H9 (cell line): ENCODE results near the gene ITGA2. TPM values are rescaled to one million over a fixed set of nuclear protein-coding genes. Genes with fewer than 3 reads are reported as not detected.

Source experiments
- DNase-seq: peaks from one replicate; pipeline ENCODE4 v3.0.0-alpha.2; 2017
- H2AFZ ChIP-seq: one replicate; pipeline ENCODE4 v1.6.1; 2013; ENCODE audit warnings: mild to moderate bottlenecking, low read length, control low read depth, moderate library complexity
- H2AK5ac ChIP-seq: 2 replicates; pipeline ENCODE4 v1.6.1; 2013; ENCODE audit warnings: low read length, control low read depth, mixed read lengths; ENCODE audit not compliant: insufficient read length
- H2BK120ac ChIP-seq: one replicate; pipeline ENCODE4 v1.6.1; 2013; ENCODE audit warnings: low read depth, mild to moderate bottlenecking, low read length, control low read depth, inconsistent platforms; ENCODE audit not compliant: poor library complexity, severe bottlenecking
- H2BK12ac ChIP-seq: 2 replicates; pipeline ENCODE4 v1.6.1; 2013; ENCODE audit warnings: low read length, control low read depth, mixed read lengths, low read depth; ENCODE audit not compliant: insufficient read length
- H2BK15ac ChIP-seq: 2 replicates; pipeline ENCODE4 v1.6.1; 2013; ENCODE audit warnings: low read depth, low read length, control low read depth
- H2BK20ac ChIP-seq: one replicate; pipeline ENCODE4 v1.6.1; 2013; ENCODE audit warnings: low read depth, mild to moderate bottlenecking, low read length, control low read depth, inconsistent platforms; ENCODE audit not compliant: poor library complexity, severe bottlenecking
- H2BK5ac ChIP-seq: 2 replicates; pipeline ENCODE4 v1.6.1; 2013; ENCODE audit warnings: low read length, control low read depth, mixed read lengths; ENCODE audit not compliant: insufficient read length
- H3K14ac ChIP-seq: 2 replicates; pipeline ENCODE4 v1.6.1; 2013; ENCODE audit warnings: low read length, control low read depth; ENCODE audit not compliant: insufficient read depth
- H3K18ac ChIP-seq: 2 replicates; pipeline ENCODE4 v1.6.1; 2013; ENCODE audit warnings: low read depth, mild to moderate bottlenecking, mixed read lengths, low read length, control low read depth; ENCODE audit not compliant: insufficient read length
- H3K23ac ChIP-seq: 2 replicates; pipeline ENCODE4 v1.6.1; 2013; ENCODE audit warnings: low read length, control low read depth, mixed read lengths, low read depth; ENCODE audit not compliant: insufficient read length
- H3K23me2 ChIP-seq: 2 replicates; pipeline ENCODE4 v1.6.1; 2013; ENCODE audit warnings: low read depth, mild to moderate bottlenecking, mixed read lengths, low read length, control low read depth; ENCODE audit not compliant: insufficient read length, poor library complexity, severe bottlenecking
- H3K27ac ChIP-seq: 2 replicates; pipeline ENCODE4 v1.5.1; 2013; ENCODE audit warnings: low read length, control low read depth, mixed read lengths, low read depth; ENCODE audit not compliant: insufficient read length
- H3K27me3 ChIP-seq: 2 replicates; pipeline ENCODE4 v1.6.1; 2013; ENCODE audit warnings: low read length, control low read depth, inconsistent platforms; ENCODE audit not compliant: insufficient read depth
- H3K4ac ChIP-seq: 2 replicates; pipeline ENCODE4 v1.6.1; 2013; ENCODE audit warnings: low read depth, mild to moderate bottlenecking, control low read depth, inconsistent platforms, low read length, moderate library complexity
- H3K4me1 ChIP-seq: 2 replicates; pipeline ENCODE4 v1.6.1; 2013; ENCODE audit warnings: low read length, control low read depth, inconsistent platforms; ENCODE audit not compliant: insufficient read depth
- H3K4me2 ChIP-seq: 2 replicates; pipeline ENCODE4 v1.6.1; 2013; ENCODE audit warnings: low read length, control low read depth, mixed read lengths; ENCODE audit not compliant: insufficient read length, insufficient read depth
- H3K56ac ChIP-seq: 2 replicates; pipeline ENCODE4 v1.6.1; 2013; ENCODE audit warnings: low read depth, mild to moderate bottlenecking, mixed read lengths, low read length, control low read depth; ENCODE audit not compliant: insufficient read length
- H3K79me1 ChIP-seq: 2 replicates; pipeline ENCODE4 v1.6.1; 2013; ENCODE audit warnings: low read depth, mild to moderate bottlenecking, moderate library complexity, low read length, control low read depth, inconsistent platforms; ENCODE audit not compliant: insufficient read depth, poor library complexity, severe bottlenecking
- H3K79me2 ChIP-seq: 2 replicates; pipeline ENCODE4 v1.6.1; 2013; ENCODE audit warnings: low read length, control low read depth, inconsistent platforms; ENCODE audit not compliant: insufficient read depth
- H3K9ac ChIP-seq: 2 replicates; pipeline ENCODE4 v1.6.1; 2013; ENCODE audit warnings: low read length, control low read depth, mixed read lengths; ENCODE audit not compliant: insufficient read length; ENCODE audit errors: extremely low read depth
- H3K9me3 ChIP-seq: one replicate; pipeline ENCODE4 v1.6.1; 2013; ENCODE audit warnings: low read depth, low read length, inconsistent platforms; ENCODE audit not compliant: control insufficient read depth
- H3T11ph ChIP-seq: one replicate; pipeline ENCODE4 v1.6.1; 2013; ENCODE audit warnings: mild to moderate bottlenecking, low read length, control low read depth, inconsistent platforms
- H4K20me1 ChIP-seq: one replicate; pipeline ENCODE4 v1.6.1; 2013; ENCODE audit not compliant: control insufficient read depth, insufficient read length, insufficient read depth
- H4K5ac ChIP-seq: 2 replicates; pipeline ENCODE4 v1.6.1; 2013; ENCODE audit warnings: low read depth, mild to moderate bottlenecking, mixed read lengths, low read length, control low read depth; ENCODE audit not compliant: insufficient read length
- H4K8ac ChIP-seq: replicated peaks from 2 replicates; pipeline ENCODE4 v1.6.1; 2013; ENCODE audit warnings: low read length, control low read depth, mixed read lengths, low read depth; ENCODE audit not compliant: insufficient read length
- H4K91ac ChIP-seq: 2 replicates; pipeline ENCODE4 v1.6.1; 2013; ENCODE audit warnings: low read depth, mild to moderate bottlenecking, moderate library complexity, mixed read lengths, low read length, control low read depth; ENCODE audit not compliant: insufficient read length
- H3K27ac Mint-ChIP-seq, 3 experiments: 2 replicates in 2 of 3; 3 replicates in 1 of 3; pipeline ENCODE4 v1.8.0; 2020 to 2021; ENCODE audit warnings: mixed read lengths in 3 of 3, mild to moderate bottlenecking in 1 of 3, moderate library complexity in 1 of 3
- H3K27me3 Mint-ChIP-seq: 2 replicates; pipeline ENCODE4 v1.8.0; 2021; ENCODE audit warnings: low read depth, mild to moderate bottlenecking, moderate library complexity, mixed read lengths
- H3K36me3 Mint-ChIP-seq, 3 experiments: 2 replicates in 2 of 3; 3 replicates in 1 of 3; pipeline ENCODE4 v1.8.0; 2020 to 2021; ENCODE audit warnings: low read depth in 3 of 3, mixed read lengths in 3 of 3; ENCODE audit not compliant: insufficient read depth in 1 of 3
- H3K4me1 Mint-ChIP-seq, 2 experiments: 2 replicates each; pipeline ENCODE4 v1.8.0; 2020; ENCODE audit warnings: mixed read lengths in 2 of 2
- H3K4me3 Mint-ChIP-seq, 2 experiments: 2 replicates in 1 of 2; 3 replicates in 1 of 2; pipeline ENCODE4 v1.8.0; 2020 to 2021; ENCODE audit warnings: mild to moderate bottlenecking in 2 of 2, mixed read lengths in 2 of 2, moderate library complexity in 1 of 2
- H3K9me3 Mint-ChIP-seq, 2 experiments: 2 replicates in 1 of 2; 3 replicates in 1 of 2; pipeline ENCODE4 v1.8.0; 2020; ENCODE audit warnings: mild to moderate bottlenecking in 2 of 2, mixed read lengths in 2 of 2, moderate library complexity in 1 of 2
- CTCF ChIP-seq: fragments of 200-600 bp; sonication (generic); conservative IDR thresholded peaks from 3 replicates; pipeline ENCODE4 v1.8.0; 2021; ENCODE audit warnings: antibody characterized with exemption, mild to moderate bottlenecking
- total RNA-seq: library from RNA; stranded (reverse); gene quantifications from 2 replicates; pipeline ENCODE4 v1.2.1, GENCODE V29; 2021

The ITGA2 gene
- total RNA-seq, 1 experiment from 2014 or later: 3.0 TPM

DNA sequence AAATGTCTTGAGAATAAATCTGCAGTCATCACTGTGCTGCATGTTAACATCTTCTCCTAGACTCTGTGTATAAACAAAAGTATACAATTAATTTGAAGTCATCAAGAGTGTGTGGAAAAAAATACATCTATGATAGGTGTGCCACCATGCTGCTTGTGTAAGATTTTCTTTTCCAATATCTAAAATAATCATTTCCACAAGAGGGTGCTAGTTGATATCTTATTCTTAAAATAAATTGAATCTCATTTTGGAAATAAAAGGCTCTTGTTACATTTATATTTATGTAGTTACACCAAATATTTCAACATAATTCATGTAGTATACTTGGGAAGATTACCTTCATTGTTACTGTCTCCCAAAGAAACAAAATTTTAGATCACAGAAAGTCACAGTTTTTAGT, 134.6 kb downstream of the ITGA2 start:
- no peak overlapping the region for H3K27ac Mint-ChIP-seq
- H4K20me1 ChIP-seq: no peaks in the 10 kb centered on the region
- H3K4me1 Mint-ChIP-seq: no peaks in the 10 kb centered on the region
- no peaks in the 10 kb centered on the region for H3K9me3 Mint-ChIP-seq
- no peaks in the 10 kb centered on the region for H3K23me2 ChIP-seq
- no peak for TF ChIP-seq CTCF
- H2BK20ac ChIP-seq: no peak overlapping the region
- no peak overlapping the region for H3K23ac ChIP-seq
- H4K91ac ChIP-seq: no peak overlapping the region
- no peaks in the 10 kb centered on the region for H3K27me3 ChIP-seq
- H2AFZ ChIP-seq: no peak overlapping the region
- H3K18ac ChIP-seq: no peak overlapping the region
- no peak for DNase-seq
- H3K9ac ChIP-seq: no peak overlapping the region
- no peak overlapping the region for H2AK5ac ChIP-seq
- H4K5ac ChIP-seq: no peak overlapping the region
- H2BK5ac ChIP-seq: no peak overlapping the region
- H3K79me1 ChIP-seq: no peaks in the 10 kb centered on the region
- H2BK12ac ChIP-seq: no peak overlapping the region
- H3T11ph ChIP-seq: no peak overlapping the region
- H2BK15ac ChIP-seq: no peak overlapping the region
- H2BK120ac ChIP-seq: no peak overlapping the region
- H3K79me2 ChIP-seq: no peaks in the 10 kb centered on the region; the same call in 1 of the 2 replicates
- no peaks in the 10 kb centered on the region for H3K36me3 Mint-ChIP-seq
- no peak overlapping the region for H3K14ac ChIP-seq
- H3K27ac ChIP-seq: no peak overlapping the region
- no peaks in the 10 kb centered on the region for H3K9me3 ChIP-seq
- no peak overlapping the region for H3K4ac ChIP-seq
- no peaks in the 10 kb centered on the region for H3K27me3 Mint-ChIP-seq
- H3K56ac ChIP-seq: no peak overlapping the region
- no peak overlapping the region for H4K8ac ChIP-seq
- no peak overlapping the region for H3K4me3 Mint-ChIP-seq
- H3K4me1 ChIP-seq: no peaks in the 10 kb centered on the region
- H3K4me2 ChIP-seq: no peak overlapping the region
